SU-DHL-6 (cell line): ENCODE measurements around the gene CALHM2.

Source experiments
- H2AFZ ChIP-seq: fragments of 200-600 bp; sonication (generic); 2 replicates; pipeline ENCODE4 v1.6.1; 2014; ENCODE audit warnings: low read depth, mild to moderate bottlenecking, moderate library complexity, mixed read lengths, antibody characterized with exemption, low read length; ENCODE audit not compliant: severe bottlenecking
- H3F3A ChIP-seq: fragments of 200-600 bp; shearing (Covaris generic); 2 replicates; pipeline ENCODE4 v1.6.0; 2016; ENCODE audit warnings: antibody characterized with exemption, mild to moderate bottlenecking; ENCODE audit not compliant: insufficient read depth
- H3K27ac ChIP-seq: fragments of 200-600 bp; sonication (generic); 2 replicates; pipeline ENCODE4 v1.5.1; 2016; ENCODE audit warnings: low read depth, mild to moderate bottlenecking, low read length, moderate library complexity, mixed read lengths
- H3K27me3 ChIP-seq: fragments of 200-600 bp; sonication (generic), shearing (Covaris generic); 2 replicates; pipeline ENCODE4 v1.6.0; 2014; ENCODE audit warnings: mild to moderate bottlenecking, low read length
- H3K36me3 ChIP-seq: fragments of 200-600 bp; sonication (generic); 2 replicates; pipeline ENCODE4 v1.6.1; 2014; ENCODE audit warnings: mild to moderate bottlenecking, low read length, mixed read lengths
- H3K4me2 ChIP-seq: fragments of 300-600, 200-600 bp; shearing (Covaris generic), sonication (generic); 2 replicates; pipeline ENCODE4 v1.6.0; 2014; ENCODE audit warnings: low read length, low read depth, mild to moderate bottlenecking; ENCODE audit not compliant: poor library complexity, severe bottlenecking
- H3K4me3 ChIP-seq: fragments of 200-600 bp; sonication (generic); 2 replicates; pipeline ENCODE4 v1.5.1; 2014; ENCODE audit warnings: antibody characterized with exemption, low read length, mild to moderate bottlenecking, mixed read lengths; ENCODE audit not compliant: insufficient read depth, poor library complexity, severe bottlenecking
- H3K79me2 ChIP-seq: fragments of 200-600 bp; sonication (generic); 2 replicates; pipeline ENCODE4 v1.6.1; 2014; ENCODE audit warnings: mild to moderate bottlenecking, low read length, moderate library complexity; ENCODE audit not compliant: insufficient read depth
- H3K9ac ChIP-seq: fragments of 200-600 bp; sonication (generic); 2 replicates; pipeline ENCODE4 v1.7.0; 2014; ENCODE audit warnings: mild to moderate bottlenecking, low read length
- H3K9me2 ChIP-seq: fragments of 200-600 bp; sonication (generic); replicated peaks from 2 replicates; pipeline ENCODE4 v1.6.1; 2014; ENCODE audit warnings: low read length; ENCODE audit not compliant: insufficient read depth
- H3K9me3 ChIP-seq: fragments of 200-600 bp; sonication (generic); 2 replicates; pipeline ENCODE4 v1.6.1; 2014; ENCODE audit warnings: low read length, mixed read lengths; ENCODE audit not compliant: insufficient read depth
- H4K20me1 ChIP-seq: fragments of 200-600 bp; sonication (generic); 2 replicates; pipeline ENCODE4 v1.6.1; 2014; ENCODE audit warnings: low read depth, mild to moderate bottlenecking, antibody characterized with exemption, low read length, moderate library complexity, mixed read lengths
- CTCF ChIP-seq: fragments of 200-600 bp; sonication (generic); IDR thresholded peaks from one replicate; pipeline ENCODE4 v1.5.1; 2017; ENCODE audit warnings: antibody characterized with exemption, mild to moderate bottlenecking, low read length, moderate library complexity; ENCODE audit not compliant: insufficient read depth, poor library complexity, severe bottlenecking
- EZH2phosphoT487 ChIP-seq: fragments of 200-600 bp; sonication (generic), shearing (Covaris generic); conservative IDR thresholded peaks from 2 replicates; pipeline ENCODE4 v1.6.1; 2018; ENCODE audit warnings: mild to moderate bottlenecking, antibody characterized with exemption, low read length, moderate library complexity, mixed read lengths

Gene CALHM2

GRCh38 chr10:103415581-103415980 lies 36.6 kb downstream of the CALHM2 start:
- no peaks in the 10 kb centered on the region for H3K9me2 ChIP-seq
- H3K27ac ChIP-seq: no peak overlapping the region
- H3K79me2 ChIP-seq: no peaks in the 10 kb centered on the region
- TF ChIP-seq EZH2phosphoT487: no peak
- no peak for TF ChIP-seq CTCF
- no peak overlapping the region for H3K4me3 ChIP-seq
- no peak overlapping the region for H3K9ac ChIP-seq
- H3K9me3 ChIP-seq: no peaks in the 10 kb centered on the region
- H2AFZ ChIP-seq: no peak overlapping the region
- H3F3A ChIP-seq: no peaks in the 10 kb centered on the region
- peaks cover 32% of the 10 kb centered on the region for H3K36me3 ChIP-seq
- no peaks in the 10 kb centered on the region for H4K20me1 ChIP-seq
- H3K4me2 ChIP-seq: no peak overlapping the region
- H3K27me3 ChIP-seq: no peaks in the 10 kb centered on the region

DNA sequence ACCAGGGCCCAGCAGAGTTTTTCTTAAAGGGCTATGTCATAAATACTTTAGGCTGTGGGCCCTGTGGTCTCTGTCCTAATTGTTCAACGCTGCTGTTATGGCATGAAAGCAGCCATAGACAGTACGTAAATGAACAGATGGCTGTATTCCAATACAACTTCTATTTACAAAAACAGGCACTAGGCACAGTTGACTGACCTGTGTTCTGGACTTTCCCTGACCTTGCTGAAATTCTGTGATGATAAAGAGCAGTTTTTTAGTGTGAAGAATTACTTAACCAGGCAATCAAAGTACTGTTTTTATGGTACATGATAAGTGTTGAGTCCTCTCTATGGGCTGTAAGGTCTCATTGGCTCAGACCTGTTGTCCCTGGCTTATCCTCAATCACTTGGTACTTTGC lies 38.6 kb downstream of the CALHM2 start:
- H3K4me3 ChIP-seq: no peak overlapping the region

GRCh38 chr10:103397191-103397825 lies 54.9 kb downstream of the CALHM2 start:
- H2AFZ ChIP-seq: no peak overlapping the region
- peaks cover 56% of the 10 kb centered on the region for H3K79me2 ChIP-seq
- H3K27ac ChIP-seq: peak overlapping the region; percentile 27; the same call in 1 of the 2 replicates
- H3K4me2 ChIP-seq: peak overlapping the region; percentile 74
- H3K9ac ChIP-seq: peak overlapping the region; percentile 77
- peaks cover 4% of the 10 kb centered on the region; the same call in 1 of the 2 replicates for H3F3A ChIP-seq
- H3K4me3 ChIP-seq: peak overlapping the region; percentile 83
- H3K9me2 ChIP-seq: no peaks in the 10 kb centered on the region
- H3K9me3 ChIP-seq: no peaks in the 10 kb centered on the region
- no peaks in the 10 kb centered on the region for H3K27me3 ChIP-seq
- TF ChIP-seq CTCF (no peak), EZH2phosphoT487 (no peak)
- no peaks in the 10 kb centered on the region for H4K20me1 ChIP-seq
- peaks cover 4% of the 10 kb centered on the region; the same call in 1 of the 2 replicates for H3K36me3 ChIP-seq

More for the DNA sequence above, 38.6 kb downstream of the CALHM2 start:
- Histone ChIP-seq H4K20me1 (no peaks in the 10 kb centered on the region), H3K9ac (no peak overlapping the region), H3K9me3 (no peaks in the 10 kb centered on the region), H2AFZ (no peak overlapping the region), H3K27ac (no peak overlapping the region), H3K79me2 (no peaks in the 10 kb centered on the region), H3K4me2 (no peak overlapping the region), H3K9me2 (no peaks in the 10 kb centered on the region), H3F3A (no peaks in the 10 kb centered on the region), H3K36me3 (peaks cover 40% of the 10 kb centered on the region), H3K27me3 (no peaks in the 10 kb centered on the region)
- no peak for TF ChIP-seq EZH2phosphoT487
- TF ChIP-seq CTCF: no peak
